ENCODE data around the gene CLCN7. TPM values are rescaled to one million over a fixed set of nuclear protein-coding genes. Genes with fewer than 3 reads are reported as not detected.

The CLCN7 gene
- total and polyA plus RNA-seq, 4 donors: 61.1 to 119 (median 88.0) TPM

DNA sequence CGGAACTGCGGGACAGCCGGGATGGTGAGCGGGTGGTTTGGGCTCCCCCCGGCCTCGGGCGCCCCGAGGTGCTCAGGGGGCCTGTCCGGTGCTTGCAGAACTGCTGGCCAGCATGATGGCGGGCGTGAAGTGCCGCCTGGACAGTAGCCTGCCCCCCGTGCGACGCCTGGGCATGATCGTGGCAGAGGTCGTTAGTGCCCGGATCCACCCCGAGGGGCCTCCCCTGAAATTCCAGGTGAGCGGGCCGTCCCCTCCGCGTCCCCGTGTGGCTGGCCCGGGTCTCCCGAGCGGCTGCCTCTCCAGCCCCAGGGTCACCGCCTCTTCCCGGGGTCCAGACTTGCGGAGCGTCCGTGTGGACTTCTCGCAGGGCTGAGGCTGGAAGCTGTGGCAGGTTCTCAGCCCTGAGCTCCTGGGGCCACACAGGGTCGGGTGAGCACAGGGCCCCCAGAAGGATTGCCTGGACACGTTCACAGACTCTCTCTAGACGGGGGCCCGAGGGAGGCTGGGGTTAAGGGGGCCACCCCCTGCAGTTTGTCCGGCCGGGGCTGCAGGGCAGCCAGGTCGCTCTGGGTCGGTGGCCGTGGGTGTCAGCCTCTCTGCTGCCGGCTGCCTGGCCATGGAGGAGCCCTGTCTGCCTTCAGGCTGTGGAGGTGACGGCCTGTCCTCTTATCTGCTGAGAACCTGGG lies 25.8 kb upstream of the CLCN7 start:
- Histone ChIP-seq H3K27me3 (ENCODE audit: control insufficient read depth in 3 of 3, insufficient read depth in 3 of 3, low read length in 2 of 3) (no peaks in the 10 kb centered on the region), H3K9me3 (ENCODE audit: control insufficient read depth in 4 of 4, insufficient read depth in 3 of 4, low read length in 3 of 4) (no peaks in the 10 kb centered on the region), H3K4me3 (no peak overlapping the region), H3K9ac (ENCODE audit: insufficient read depth in 1 of 2, low read length in 2 of 2) (no peak overlapping the region), H3K4me1 (ENCODE audit: control insufficient read depth in 5 of 5, insufficient read depth in 5 of 5, low read length in 5 of 5) (no peaks in the 10 kb centered on the region), H3K27ac (ENCODE audit: low read depth in 1 of 2, low read length in 1 of 2) (no peak overlapping the region), H3K36me3 (ENCODE audit: control insufficient read depth in 4 of 4, insufficient read depth in 4 of 4, low read length in 4 of 4) (peaks cover 12 to 69% (median 22%) of the 10 kb centered on the region in 4 donors)
- TF ChIP-seq, protein P1, sequence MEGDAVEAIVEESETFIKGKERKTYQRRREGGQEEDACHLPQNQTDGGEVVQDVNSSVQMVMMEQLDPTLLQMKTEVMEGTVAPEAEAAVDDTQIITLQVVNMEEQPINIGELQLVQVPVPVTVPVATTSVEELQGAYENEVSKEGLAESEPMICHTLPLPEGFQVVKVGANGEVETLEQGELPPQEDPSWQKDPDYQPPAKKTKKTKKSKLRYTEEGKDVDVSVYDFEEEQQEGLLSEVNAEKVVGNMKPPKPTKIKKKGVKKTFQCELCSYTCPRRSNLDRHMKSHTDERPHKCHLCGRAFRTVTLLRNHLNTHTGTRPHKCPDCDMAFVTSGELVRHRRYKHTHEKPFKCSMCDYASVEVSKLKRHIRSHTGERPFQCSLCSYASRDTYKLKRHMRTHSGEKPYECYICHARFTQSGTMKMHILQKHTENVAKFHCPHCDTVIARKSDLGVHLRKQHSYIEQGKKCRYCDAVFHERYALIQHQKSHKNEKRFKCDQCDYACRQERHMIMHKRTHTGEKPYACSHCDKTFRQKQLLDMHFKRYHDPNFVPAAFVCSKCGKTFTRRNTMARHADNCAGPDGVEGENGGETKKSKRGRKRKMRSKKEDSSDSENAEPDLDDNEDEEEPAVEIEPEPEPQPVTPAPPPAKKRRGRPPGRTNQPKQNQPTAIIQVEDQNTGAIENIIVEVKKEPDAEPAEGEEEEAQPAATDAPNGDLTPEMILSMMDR (IDR thresholded peaks at IDR 0.05; ENCODE audit: control extremely low read depth, extremely low read depth): no peak
- ATAC-seq (ENCODE audit: insufficient read depth, low FRiP score) (no peak), DNase-seq (no peak)
- 96 to 98% methylated on average over 42 to 44 of the region's 44 CpGs for WGBS, 2 donors

DNA sequence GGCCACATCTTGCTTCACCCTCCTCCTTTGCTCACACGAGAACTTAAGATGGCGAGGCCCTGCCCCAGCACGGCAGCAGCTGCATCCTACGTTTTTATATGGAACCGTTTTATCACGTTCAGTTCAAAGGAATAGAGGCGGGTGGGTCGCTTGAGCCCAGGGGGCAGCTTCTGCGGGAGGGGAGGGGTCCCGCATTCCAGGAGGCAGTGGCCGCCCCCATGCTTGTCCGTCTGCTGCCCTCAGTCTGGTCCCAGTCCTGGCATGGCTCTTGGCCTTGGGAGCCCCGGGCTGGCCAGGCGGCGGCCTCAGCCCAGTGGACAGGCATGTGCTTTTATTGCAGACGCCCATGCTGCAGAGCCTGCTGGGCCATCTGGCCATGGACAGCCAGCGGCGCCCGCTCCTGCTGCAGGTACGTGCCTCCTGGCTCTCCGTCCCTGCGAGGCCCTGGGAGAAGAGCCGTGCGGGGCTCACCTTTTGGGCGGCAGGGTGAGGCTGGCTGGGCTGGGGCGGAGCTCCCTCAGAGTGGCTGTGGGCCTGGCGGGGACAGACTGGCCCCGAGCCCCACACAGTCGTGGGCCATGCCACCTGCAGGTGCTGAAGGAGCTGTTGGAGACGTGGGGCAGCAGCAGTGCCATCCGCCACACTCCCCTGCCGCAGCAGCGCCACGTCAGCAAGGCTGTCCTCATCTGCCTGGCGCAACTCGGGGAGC lies 25.1 kb upstream of the CLCN7 start:
- H3K4me3 ChIP-seq: no peak overlapping the region
- no peak for DNase-seq
- no peaks in the 10 kb centered on the region for H3K9me3 ChIP-seq (ENCODE audit: control insufficient read depth in 4 of 4, insufficient read depth in 3 of 4, low read length in 3 of 4)
- no peak for ATAC-seq (ENCODE audit: insufficient read depth, low FRiP score)
- TF ChIP-seq, protein P1 (IDR thresholded peaks at IDR 0.05; ENCODE audit: control extremely low read depth, extremely low read depth): no peak
- H3K9ac ChIP-seq (ENCODE audit: insufficient read depth in 1 of 2, low read length in 2 of 2): no peak overlapping the region
- no peaks in the 10 kb centered on the region for H3K27me3 ChIP-seq (ENCODE audit: control insufficient read depth in 3 of 3, insufficient read depth in 3 of 3, low read length in 2 of 3)
- peaks cover 12 to 66% (median 25%) of the 10 kb centered on the region in 4 donors for H3K36me3 ChIP-seq (ENCODE audit: control insufficient read depth in 4 of 4, insufficient read depth in 4 of 4, low read length in 4 of 4)
- 97% methylated on average over 36 of the region's 36 CpGs for WGBS, 2 donors
- H3K4me1 ChIP-seq (ENCODE audit: control insufficient read depth in 5 of 5, insufficient read depth in 5 of 5, low read length in 5 of 5): peaks cover 0 to 2% (median 0%) of the 10 kb centered on the region in 5 donors
- H3K27ac ChIP-seq (ENCODE audit: low read depth in 1 of 2, low read length in 1 of 2): no peak overlapping the region

DNA sequence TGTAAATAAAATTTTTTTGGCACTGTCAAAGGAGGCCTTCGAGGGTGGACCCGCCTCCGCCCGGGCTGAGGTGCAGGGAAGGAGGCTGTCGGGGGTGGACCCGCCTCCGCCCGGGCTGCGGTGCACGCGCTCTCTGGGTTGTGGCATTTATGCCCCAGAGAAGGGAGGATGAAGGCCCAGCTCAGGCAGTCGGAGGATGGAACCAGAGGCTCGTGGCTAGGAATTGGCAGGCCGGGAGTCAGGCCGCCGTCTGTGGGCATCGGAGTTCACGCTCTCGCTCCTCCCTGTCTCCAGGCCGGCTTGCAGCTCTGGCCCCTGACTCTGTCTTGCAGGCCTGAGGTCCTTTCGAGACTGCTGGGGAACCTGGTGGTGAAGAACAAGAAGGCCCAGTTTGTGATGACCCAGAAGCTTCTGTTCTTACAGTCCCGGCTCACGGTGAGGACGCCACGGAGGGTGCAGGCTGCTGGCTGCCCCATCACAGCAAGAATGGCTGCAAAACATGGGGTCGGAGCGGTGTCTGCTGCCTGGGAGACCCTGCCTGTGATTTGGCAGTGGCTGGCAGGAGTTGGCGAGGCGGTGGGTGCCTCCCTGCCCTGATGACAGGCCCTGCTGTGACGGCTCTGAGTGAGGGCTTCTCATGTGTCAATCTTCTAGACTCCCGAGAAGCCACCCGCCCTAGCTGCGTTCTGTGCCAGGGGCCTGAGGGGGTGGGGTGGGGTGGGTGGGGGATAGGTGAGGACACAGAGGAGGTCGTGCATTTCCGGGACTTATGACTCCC lies 24.3 kb upstream of the CLCN7 start:
- 95% methylated on average over 35 of the region's 35 CpGs for WGBS, 2 donors
- TF ChIP-seq, protein P1 (IDR thresholded peaks at IDR 0.05; ENCODE audit: control extremely low read depth, extremely low read depth): no peak
- no peak for ATAC-seq (ENCODE audit: insufficient read depth, low FRiP score)
- H3K4me3 ChIP-seq: no peak overlapping the region
- no peaks in the 10 kb centered on the region for H3K9me3 ChIP-seq (ENCODE audit: control insufficient read depth in 4 of 4, insufficient read depth in 3 of 4, low read length in 3 of 4)
- H3K36me3 ChIP-seq (ENCODE audit: control insufficient read depth in 4 of 4, insufficient read depth in 4 of 4, low read length in 4 of 4): peaks cover 12 to 70% (median 30%) of the 10 kb centered on the region in 4 donors
- H3K27ac ChIP-seq (ENCODE audit: low read depth in 1 of 2, low read length in 1 of 2): no peak overlapping the region
- peaks cover 0 to 9% (median 2%) of the 10 kb centered on the region in 5 donors for H3K4me1 ChIP-seq (ENCODE audit: control insufficient read depth in 5 of 5, insufficient read depth in 5 of 5, low read length in 5 of 5)
- no peak overlapping the region for H3K9ac ChIP-seq (ENCODE audit: insufficient read depth in 1 of 2, low read length in 2 of 2)
- H3K27me3 ChIP-seq (ENCODE audit: control insufficient read depth in 3 of 3, insufficient read depth in 3 of 3, low read length in 2 of 3): no peaks in the 10 kb centered on the region
- no peak for DNase-seq

Data from lung (tissue), 12 donors.